Cerebellar cortex (tissue), 1 donor: ENCODE measurements around the gene RASA2.
"Not testable (repeated sequence)": the region's sequence is repeated elsewhere in the genome, so short reads cannot be mapped to it uniquely, and the experiment has no call there.

Experiments used
- DNase-seq: peaks from one replicate; pipeline ENCODE4 v3.0.0-alpha.2; 2015; ENCODE audit warnings: low spot score

The RASA2 gene

DNA sequence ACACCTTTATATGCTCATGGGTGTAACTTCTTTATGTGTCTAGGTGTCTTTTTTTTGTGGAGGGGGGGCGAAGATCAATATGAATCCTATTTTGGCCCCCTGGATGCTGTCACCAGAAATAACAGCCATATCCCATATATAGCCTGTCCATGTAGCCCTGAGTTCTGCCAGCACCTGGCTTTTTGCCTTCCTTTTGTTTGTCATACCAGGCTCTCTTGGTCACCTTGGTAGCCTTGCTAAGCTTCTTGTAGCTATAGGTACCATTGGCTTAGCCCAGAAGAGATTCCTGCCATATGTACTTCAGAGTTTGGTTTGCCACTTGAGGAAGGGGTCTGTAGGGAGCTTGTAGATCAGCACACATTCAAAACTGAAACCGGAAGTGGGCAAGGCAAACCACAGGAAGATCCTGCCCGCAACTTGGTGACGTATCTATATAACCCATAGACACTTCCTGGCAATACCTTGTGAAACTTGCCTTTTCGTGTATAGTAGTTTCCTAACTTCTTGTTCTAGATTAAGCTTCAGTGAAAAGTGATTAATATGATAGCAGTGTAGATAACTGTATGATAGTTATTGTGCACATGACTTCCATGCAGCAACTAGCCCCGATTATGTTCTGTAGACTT is 11.9 kb downstream of the RASA2 start:
- no peak for DNase-seq

DNA sequence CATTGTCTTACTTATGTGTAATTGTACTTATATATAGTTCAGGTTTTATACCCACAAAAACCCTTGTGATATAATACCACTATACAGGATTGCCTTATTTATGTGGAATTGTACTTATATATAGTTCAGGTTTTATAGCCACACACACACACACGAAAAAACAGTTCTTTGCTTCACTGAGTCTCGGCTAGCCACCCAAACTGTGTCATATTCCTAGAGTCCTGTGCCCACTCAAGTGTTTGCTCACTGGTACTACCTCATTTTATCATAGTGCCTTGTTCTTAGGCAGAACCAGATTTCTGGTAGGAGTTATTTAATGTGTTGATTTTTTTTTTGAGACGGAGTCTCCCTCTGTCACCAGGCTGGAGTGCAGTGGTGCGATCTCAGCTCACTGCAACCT is 12.5 kb downstream of the RASA2 start:
- DNase-seq = no peak

DNA sequence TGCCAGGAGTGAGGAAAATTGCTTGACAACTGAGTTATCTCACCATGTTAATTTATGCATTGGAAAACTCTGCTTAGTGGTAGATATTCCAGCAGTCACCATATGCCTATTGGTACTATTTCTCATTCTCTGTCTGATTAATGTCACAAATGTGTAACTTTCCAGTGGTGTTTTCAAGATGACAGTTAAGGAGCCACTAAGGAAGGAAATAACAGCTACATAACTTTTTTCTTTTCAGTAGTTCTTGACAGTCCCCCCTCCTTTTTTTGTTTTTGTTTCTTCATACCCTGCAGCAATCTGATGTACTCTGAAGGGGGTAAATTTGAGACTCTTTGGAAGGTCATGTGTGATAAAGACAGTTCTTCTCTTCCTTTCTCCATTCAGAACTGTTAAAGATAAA is 13.1 kb downstream of the RASA2 start:
- DNase-seq = no peak

DNA sequence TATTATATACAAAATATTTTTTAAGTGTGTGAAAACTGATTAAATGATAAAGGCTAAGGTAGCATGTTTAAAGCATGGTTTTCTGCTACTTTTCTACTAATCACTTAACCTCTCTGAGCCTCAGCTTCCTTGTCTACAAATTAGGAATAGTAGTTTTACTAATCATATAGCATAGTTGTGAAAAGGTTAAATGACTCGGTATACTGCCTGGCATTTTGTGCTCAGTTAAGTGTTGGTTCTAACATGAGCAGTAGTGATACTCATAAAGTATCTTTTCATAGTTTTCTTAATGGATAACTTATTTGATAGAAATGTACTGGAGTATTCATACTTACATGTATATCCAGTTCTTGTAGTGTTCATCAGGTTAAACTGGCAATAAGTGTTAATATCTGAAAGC is 13.6 kb downstream of the RASA2 start:
- no peak for DNase-seq

DNA sequence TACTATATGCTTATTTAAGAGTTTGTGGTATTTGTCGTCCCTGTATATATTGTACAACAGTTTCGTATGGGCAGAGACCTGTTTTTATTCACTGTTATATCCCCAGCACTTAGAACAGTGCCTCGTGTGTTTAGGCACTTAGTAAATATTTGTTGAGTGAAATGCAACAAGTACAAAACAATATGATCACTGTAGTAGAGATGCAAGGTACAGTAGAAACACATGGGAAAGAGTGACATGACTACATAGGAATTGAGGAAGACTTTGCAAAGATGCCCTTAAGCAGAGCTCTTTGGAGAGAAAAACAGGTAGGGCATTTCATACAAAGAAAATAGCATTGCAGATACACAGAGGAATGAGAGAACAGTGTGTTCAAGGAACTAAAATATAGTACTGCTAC is 18.3 kb downstream of the RASA2 start:
- no peak for DNase-seq

DNA sequence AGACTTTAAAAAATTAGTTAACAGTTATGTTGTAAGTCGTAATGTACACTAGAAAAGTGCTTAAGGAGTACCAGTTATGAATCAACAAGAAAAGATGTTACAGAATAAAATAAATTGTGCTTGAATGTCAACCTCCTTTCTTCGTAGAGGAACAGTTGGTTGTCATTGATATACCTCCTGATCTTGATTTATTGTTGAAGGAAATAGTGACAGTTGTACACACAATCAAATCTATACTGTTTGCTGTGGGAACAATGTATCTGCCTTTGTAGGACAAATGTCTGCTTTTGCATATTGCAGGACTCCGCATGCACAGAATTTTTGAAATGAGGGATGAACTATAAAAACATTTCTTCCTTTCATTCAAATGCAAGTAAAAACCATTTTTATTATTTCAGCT is 19.2 kb downstream of the RASA2 start:
- no peak for DNase-seq

DNA sequence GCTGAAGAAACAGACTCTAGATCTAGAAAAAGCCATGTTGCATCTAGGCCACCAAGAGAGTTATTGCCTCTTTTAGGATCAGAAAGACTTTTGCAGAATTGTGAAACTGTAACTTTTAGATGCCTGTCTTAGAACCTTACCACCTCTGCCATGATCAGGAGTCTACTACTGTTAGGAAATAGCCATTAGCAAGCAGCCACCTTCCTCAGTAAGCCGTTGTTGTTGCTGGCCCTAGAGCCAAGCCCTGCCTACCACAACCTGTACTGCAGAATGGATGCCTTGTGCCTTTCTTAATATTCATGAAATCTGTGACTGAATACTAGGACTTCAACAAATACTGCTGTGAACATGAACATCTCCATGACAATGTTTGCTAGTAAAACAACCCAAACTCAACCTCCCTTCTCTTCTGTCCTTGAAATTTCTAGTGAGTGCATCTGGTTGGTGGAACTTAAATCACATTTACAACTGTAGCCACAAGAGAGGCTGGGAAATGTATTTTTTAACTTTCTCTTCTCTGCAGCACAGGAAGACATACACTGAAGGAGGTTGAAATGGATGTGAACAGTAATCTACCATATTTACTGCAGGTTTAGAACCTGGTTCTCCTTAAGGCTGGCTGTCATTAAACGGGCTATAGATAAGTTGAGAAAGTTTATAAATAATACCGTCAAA is 20.7 kb downstream of the RASA2 start:
- no peak for DNase-seq

DNA sequence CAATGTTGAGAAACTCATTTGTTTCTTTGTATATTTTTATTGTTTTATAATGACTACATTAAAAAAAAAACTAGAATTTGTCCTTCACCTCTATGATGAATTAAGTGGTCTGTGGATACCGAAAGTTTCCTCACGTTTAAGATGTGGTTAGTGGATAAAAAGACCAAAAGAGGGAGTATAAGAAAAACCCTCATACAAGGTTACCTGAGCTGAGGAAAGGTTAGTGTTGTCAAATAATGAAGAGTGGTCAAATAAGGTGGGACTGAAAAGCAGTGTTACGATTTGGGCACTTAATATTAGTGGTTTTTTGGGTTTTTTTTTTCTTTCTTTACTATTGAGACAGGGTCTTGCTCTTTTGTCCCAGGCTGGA is 21.2 kb downstream of the RASA2 start:
- DNase-seq = no peak

DNA sequence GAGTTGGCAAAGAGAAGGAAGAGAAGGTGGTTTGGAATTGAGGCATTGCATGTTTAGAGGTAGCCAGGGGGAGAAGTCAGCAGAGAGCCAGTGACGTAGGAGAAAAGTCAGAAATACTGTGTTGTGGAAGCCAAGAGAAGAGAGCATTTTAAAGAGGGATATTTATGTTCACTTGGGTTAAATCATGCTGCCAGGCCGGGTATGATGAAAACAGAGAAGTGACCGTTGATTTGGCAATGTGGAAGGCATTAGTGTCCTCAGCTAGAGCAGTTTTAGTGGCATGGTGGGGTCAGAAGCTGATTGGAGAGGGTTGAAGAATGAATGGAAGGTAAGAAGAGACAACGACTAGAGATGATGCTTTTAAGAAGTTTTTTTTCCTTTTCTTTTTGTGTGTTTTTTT is 24.5 kb downstream of the RASA2 start:
- no peak for DNase-seq

DNA sequence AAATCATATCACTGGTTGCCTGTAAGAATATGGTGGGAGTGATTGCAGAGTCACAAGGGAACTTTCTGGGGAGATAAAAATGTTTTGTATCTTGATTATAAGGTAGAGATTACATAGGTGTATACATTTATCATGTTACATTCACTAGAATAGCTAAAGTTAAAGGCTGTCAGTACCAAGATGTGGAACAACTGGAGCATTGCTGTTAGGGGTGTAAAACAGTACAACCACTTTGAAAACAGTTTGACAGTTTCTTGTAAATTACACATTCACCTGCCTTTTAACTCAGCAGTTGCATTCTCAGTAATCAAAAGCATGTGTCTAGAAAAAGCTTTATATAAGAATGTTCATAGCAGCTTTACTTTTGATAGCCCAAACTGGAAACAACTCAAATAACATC is 27.6 kb downstream of the RASA2 start:
- no peak for DNase-seq

DNA sequence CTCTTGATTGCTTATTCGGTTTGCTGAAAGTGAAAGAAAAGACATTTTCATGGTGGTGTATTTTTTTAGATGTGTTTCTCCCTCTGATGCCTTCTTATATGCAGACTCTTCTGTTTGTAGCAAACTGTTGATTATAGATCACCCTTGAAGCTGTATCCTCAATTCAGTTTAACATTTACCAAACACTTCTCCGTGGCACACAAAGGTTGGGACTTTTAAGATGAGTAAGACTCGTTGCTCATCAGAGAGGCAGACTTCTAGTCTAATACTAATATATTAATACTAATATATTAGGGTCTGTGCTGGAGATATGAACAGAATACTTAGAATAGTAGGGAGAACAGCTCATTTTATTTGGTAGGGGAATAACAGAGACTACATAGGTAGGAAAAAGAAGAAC is 32.8 kb downstream of the RASA2 start:
- no peak for DNase-seq

DNA sequence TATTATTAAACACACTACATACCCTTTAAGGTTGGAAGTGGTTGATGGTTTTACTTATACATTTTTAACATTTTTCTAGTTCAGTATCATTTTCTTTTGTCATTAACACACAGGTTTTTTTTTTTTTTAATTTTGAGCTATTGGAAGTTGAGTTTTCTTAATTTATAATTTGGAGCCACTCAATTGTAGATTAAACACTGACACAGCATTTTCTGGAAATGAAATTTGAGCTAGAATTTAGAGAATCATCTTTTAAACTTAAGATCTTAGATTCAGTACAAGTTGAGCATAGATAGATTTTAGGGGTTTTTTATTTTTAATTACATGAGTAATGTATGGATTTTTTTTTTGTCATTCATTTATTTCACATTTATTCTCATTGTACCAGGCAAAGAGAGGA is 35.0 kb downstream of the RASA2 start:
- DNase-seq = no peak

DNA sequence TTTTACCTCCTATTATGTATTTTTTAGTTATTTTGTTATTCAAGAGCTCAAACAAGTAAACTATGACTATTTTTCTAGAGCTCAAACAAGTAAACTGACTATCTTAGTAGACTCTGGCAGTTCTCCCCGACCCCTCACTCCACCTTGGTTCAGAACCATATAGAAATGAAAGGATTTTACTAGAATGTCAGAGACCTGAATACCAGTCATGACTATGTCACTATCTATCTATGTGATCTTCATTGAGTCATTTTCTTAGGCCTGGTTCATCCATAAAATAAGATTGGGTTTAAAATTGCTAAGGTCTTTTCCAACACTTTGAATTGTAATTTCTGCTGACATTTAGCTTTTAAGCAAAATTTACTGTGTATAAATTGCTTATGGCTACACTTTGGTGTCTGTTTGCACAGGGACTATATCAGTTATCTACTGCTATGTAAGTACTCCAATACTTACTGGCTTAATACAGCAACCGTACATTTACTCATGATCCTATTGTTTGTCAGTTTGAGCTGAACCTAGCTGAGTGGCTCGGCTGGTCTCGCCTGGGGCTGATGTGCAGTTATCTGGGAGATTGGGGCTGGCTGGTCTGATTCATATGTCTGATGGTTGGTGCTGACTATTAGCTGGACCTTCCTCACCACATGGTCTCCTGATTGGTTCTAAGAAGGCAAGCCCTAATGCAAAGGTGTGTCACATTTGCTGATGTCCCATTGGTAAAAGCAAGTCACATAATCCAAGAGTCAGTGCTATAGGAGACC is 37.0 kb downstream of the RASA2 start:
- DNase-seq = no peak

DNA sequence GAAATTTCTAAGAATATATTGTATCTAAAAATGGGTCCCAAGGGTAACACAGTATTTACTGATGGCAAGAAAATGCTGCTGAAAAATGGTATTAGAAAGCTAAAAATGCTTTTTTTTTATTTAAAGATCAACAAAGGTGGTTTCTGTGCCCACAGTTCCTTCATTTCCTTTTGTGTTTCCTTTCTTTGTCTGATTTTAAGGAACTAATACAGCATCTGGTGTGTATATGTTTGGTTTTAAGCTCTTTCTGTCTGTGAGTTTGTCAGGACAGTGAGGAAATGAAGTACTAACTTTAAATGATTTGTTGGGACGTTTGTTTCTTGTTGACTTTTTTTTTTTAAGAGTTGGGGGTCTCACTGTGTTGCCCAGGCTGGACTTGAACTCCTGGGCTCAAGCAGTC is 38.2 kb downstream of the RASA2 start:
- no peak for DNase-seq

DNA sequence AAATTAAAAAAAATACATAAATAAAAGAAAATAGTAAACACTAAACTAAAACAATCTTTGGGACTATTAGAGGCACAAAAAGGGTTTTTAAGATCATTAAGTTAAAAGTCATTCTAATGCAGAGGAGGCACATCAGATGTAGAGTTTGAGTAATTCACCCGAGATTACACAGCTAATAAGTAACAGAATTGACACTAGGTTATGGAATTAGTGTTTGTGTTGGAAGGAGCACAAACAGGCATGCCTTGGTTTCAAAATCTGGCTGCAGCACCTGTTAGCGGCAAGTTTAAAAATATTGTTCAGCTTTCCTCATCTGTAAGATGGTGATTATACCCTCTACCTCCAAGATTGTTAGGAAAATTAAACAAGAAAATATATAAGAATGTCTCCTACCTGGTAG is 39.0 kb downstream of the RASA2 start:
- DNase-seq = no peak

DNA sequence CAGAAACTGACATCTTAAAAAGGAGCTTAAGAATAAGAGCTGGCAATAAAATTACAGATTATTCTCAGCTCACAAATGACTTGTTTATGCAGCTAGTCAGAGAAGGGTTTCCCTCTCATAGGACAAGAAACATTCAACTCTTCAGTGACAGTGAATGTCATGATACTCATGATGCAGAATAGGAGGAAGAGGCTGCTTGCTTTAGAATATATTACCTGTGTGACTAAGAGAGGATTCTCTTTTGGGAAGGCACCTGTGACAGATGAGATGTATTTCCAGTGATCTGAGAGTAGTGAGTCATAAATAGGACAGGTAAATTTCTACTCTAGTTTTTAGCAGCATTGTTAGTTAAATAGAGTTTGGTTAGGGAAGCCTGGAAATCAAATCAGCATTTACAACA is 39.9 kb downstream of the RASA2 start:
- no peak for DNase-seq

DNA sequence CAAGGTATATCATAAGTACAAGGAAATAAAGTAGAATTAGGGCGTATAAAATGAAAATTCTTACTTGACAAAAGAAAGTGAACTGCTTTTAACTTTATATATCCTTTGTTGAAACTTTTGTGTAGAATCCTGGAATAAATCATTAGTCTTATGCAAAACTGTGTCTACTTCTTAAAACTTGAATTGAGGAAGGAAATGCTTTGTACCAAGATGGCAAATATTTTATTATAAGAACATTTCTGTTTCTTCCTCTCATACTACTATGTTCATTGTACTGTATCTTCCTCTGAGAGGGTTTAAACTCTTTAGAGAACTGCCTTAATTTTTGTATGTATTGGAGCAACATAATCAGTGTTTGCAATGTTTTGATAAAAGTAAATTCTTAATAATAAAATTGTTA is 42.0 kb downstream of the RASA2 start:
- DNase-seq = no peak

DNA sequence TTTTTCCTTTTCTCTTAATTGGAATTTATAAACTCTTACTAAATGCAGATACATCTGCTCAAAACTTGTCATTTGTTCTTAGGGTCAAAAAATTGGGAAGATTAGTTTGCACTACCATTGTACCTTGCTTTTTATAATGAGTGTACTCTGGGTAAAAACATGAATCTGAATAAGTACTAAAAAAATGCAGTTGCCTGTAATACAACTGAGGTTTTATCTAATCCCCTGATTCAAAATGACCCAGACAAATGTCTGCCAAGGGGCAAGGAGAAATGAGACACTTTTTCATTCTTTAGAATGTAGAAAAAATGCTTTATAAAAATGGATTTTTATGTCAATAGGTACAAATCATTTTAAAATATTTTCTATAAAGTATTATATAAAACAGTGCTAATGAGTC is 42.4 kb downstream of the RASA2 start:
- DNase-seq = no peak

DNA sequence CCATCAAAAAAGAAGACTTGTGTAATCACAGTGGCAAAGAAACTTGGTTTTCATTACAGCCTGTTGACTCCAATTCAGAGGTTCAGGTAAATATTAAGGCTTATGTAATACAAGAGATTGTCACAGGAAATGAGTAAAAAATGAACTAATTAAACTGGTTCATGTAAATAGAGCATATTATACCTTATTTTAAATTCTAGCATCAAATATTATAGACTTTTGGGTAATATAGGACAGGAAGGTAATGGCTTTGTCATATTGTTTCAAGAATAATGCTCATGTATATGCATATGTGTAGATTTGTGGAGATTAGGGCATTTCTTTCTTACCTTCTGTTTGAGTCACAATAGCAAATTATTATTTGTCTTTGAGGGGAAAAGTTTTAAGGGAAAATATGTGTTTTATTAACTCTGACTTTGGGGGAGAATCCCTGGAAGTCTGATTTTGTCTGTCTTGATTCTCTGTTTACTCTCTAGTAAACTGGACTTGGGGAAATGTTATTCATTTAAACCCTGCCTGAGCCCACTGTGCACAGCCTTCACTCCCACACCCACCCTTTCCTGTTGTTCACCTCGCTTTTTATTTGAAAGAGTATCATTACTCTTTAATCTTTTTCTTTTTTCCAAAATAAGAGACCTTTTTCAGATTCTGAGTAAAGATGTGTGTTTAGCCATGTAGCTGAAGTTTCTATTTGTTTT is 43.0 kb downstream of the RASA2 start:
- no peak for DNase-seq

DNA sequence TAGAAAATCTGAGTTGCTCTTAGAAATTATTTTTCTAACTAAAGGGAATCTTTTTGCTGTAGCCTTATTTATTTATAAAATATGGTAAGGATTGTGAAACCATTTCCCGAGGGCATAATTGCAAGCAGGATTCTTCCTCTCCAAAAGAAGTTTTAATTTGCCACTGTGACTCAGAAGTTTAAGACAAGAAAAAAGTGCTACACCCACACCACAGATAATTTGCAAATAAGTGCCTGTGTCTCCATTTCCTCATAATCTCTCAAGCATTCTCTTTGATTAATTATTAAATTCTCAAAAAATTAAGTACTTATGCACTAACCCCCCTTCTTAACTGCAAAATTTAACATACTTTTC is 43.6 kb downstream of the RASA2 start:
- no peak for DNase-seq

DNA sequence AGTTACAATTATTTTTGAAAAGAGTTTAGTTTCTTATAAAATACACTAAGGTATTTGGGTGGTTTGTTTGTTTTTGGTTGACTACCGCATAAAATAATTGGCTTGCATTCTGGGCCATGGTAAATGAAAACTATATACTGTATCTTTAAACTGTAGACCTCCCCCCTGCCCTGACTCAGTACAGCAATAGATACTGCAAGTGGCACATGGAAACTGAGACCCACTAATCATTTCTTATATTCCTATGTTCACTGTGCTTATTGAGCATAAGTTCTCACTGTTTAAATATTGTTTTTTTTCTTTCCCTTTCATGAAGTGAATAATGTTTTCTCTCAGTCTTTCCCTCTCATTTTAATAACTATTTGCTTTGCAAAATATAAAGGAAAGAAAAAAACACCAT is 45.8 kb downstream of the RASA2 start:
- no peak for DNase-seq

DNA sequence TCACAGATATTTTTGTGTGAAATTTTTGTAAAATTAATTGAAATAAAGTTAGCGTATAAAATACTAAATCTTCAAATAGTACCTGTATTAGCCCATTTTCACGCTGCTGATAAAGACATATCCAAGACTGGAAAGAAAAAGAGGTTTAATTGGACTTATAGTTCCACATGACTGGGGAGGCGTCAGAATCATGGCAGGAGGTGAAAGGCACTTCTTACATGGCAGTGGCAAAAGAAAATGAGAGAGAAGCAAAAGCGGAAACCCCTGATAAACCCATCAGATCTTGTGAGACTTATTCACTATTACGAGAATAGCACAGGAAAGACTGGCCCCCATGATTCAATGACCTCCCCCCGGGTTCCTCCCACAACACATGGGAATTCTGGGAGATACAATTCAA is 49.2 kb downstream of the RASA2 start:
- DNase-seq = not testable (repeated sequence)

DNA sequence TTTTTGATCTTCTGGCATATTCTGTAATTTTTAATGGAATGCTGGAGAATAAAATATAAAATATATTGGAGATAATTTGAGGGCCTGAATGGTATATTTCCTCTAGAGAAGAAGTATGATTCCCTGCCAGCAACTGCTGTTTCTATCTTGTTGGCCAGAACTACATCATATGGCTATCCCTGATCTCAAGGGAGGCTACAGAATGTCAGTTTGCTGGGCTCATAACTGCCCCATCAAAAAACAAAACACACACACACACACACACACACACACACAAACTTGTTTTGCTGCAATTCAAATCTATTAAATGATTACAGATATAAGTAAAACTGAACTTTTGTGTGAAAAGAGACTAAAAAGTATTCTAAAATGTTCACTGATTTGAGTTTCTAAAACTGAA is 51.0 kb downstream of the RASA2 start:
- DNase-seq = no peak
